GM23338 (cell line): ENCODE results near the gene ZNF335. TPM values are rescaled to one million over a fixed set of nuclear protein-coding genes. Genes with fewer than 3 reads are reported as not detected.

Experiments
- ATAC-seq: fragments of 200-7000 bp; cut with Tn5 transposase; 3 replicates; pipeline ENCODE4 v1.9.1; 2020
- DNase-seq: peaks from one replicate; pipeline ENCODE4 v3.0.0-alpha.2; 2015; ENCODE audit warnings: low spot score
- H2AFZ ChIP-seq: fragments of 200-600 bp; sonication (generic); 2 replicates; pipeline ENCODE4 v1.8.0; 2016; ENCODE audit warnings: antibody characterized with exemption, mild to moderate bottlenecking, moderate library complexity
- H3F3A ChIP-seq: fragments of 200-600 bp; sonication (generic); replicated peaks from 2 replicates; pipeline ENCODE4 v1.8.0; 2017; ENCODE audit warnings: antibody characterized with exemption, mixed run types, low read depth
- H3K27ac ChIP-seq: fragments of 200-600 bp; sonication (generic); 2 replicates; pipeline ENCODE4 v1.6.1; 2016; ENCODE audit warnings: low read depth
- H3K27me3 ChIP-seq: fragments of 200-600 bp; sonication (generic); 2 replicates; pipeline ENCODE4 v1.8.0; 2016; ENCODE audit warnings: mild to moderate bottlenecking, mixed run types, moderate library complexity; ENCODE audit not compliant: insufficient read depth
- H3K36me3 ChIP-seq: fragments of 200-600 bp; sonication (generic); 2 replicates; pipeline ENCODE4 v1.8.0; 2016; ENCODE audit warnings: mild to moderate bottlenecking; ENCODE audit not compliant: insufficient read depth
- H3K4me1 ChIP-seq: fragments of 200-600 bp; sonication (generic); 2 replicates; pipeline ENCODE4 v1.8.0; 2016; ENCODE audit warnings: mild to moderate bottlenecking, moderate library complexity; ENCODE audit not compliant: insufficient read depth
- H3K4me2 ChIP-seq: fragments of 200-600 bp; sonication (generic); 2 replicates; pipeline ENCODE4 v1.7.1; 2017; ENCODE audit warnings: mixed run types
- H3K4me3 ChIP-seq: fragments of 200-600 bp; sonication (generic); 2 replicates; pipeline ENCODE4 v1.6.1; 2016; ENCODE audit warnings: mixed run types
- H3K79me2 ChIP-seq: fragments of 200-600 bp; sonication (generic); replicated peaks from 2 replicates; pipeline ENCODE4 v1.8.0; 2017; ENCODE audit warnings: mild to moderate bottlenecking; ENCODE audit not compliant: insufficient read depth
- H3K9me2 ChIP-seq: fragments of 200-600 bp; sonication (generic); 2 replicates; pipeline ENCODE4 v1.8.0; 2017; ENCODE audit not compliant: insufficient read depth
- H4K20me1 ChIP-seq: fragments of 200-600 bp; sonication (generic); replicated peaks from 2 replicates; pipeline ENCODE4 v1.8.0; 2017; ENCODE audit warnings: mild to moderate bottlenecking; ENCODE audit not compliant: insufficient read depth
- H3K27ac Mint-ChIP-seq: 2 replicates; pipeline ENCODE4 v1.8.0; 2020; ENCODE audit warnings: inconsistent platforms, mild to moderate bottlenecking, moderate library complexity, mixed read lengths
- H3K27me3 Mint-ChIP-seq: 3 replicates; pipeline ENCODE4 v1.8.0; 2022; ENCODE audit warnings: low read depth, mild to moderate bottlenecking, moderate library complexity, mixed read lengths, inconsistent platforms; ENCODE audit not compliant: insufficient read depth, poor library complexity
- H3K36me3 Mint-ChIP-seq: 3 replicates; pipeline ENCODE4 v1.8.0; 2021; ENCODE audit warnings: low read depth, mild to moderate bottlenecking, inconsistent platforms, moderate library complexity, mixed read lengths
- H3K4me1 Mint-ChIP-seq: 3 replicates; pipeline ENCODE4 v1.8.0; 2020; ENCODE audit warnings: mild to moderate bottlenecking, inconsistent platforms, mixed read lengths
- H3K4me3 Mint-ChIP-seq: 3 replicates; pipeline ENCODE4 v1.8.0; 2021; ENCODE audit warnings: moderate library complexity, mild to moderate bottlenecking, inconsistent platforms, mixed read lengths
- H3K9me3 Mint-ChIP-seq: 3 replicates; pipeline ENCODE4 v1.8.0; 2020; ENCODE audit warnings: moderate library complexity, mild to moderate bottlenecking, inconsistent platforms, mixed read lengths
- CREB1 ChIP-seq: fragments of 250-450 bp; sonication (Bioruptor Pico); IDR thresholded peaks from 2 replicates; pipeline ENCODE4 v1.5.0; 2020; ENCODE audit warnings: low read depth, mild to moderate bottlenecking, moderate library complexity
- EZH2phosphoT487 ChIP-seq: fragments of 200-600 bp; sonication (generic); IDR thresholded peaks from one replicate; pipeline ENCODE4 v1.8.1; 2018; ENCODE audit warnings: antibody characterized with exemption; ENCODE audit not compliant: unreplicated experiment
- NANOG ChIP-seq: IDR thresholded peaks from 2 replicates; pipeline ENCODE4 v1.6.1; 2016; ENCODE audit warnings: antibody characterized with exemption, borderline replicate concordance
- ZNF331 ChIP-seq: fragments of 250-450 bp; sonication (Bioruptor Pico); IDR thresholded peaks from 2 replicates; pipeline ENCODE4 v1.5.0; 2020; ENCODE audit warnings: low read depth, mild to moderate bottlenecking, moderate library complexity
- ZNF462 ChIP-seq: fragments of 250-450 bp; sonication (Bioruptor Pico); IDR thresholded peaks from 2 replicates; pipeline ENCODE4 v1.5.0; 2020; ENCODE audit warnings: mild to moderate bottlenecking, moderate library complexity
- polyA plus RNA-seq: library from polyadenylated mRNA; unstranded; fragments of >200 nt; fragmentation: Nextera tagmentation; extraction: Ambion mirVana; gene quantifications from 2 replicates; pipeline ENCODE4 v1.2.1, GENCODE V29; 2016
- total RNA-seq: library from RNA; depleted of rRNA; stranded (reverse); fragments of >200 nt; shearing (Covaris generic); gene quantifications from 2 replicates; pipeline ENCODE4 v1.2.3, GENCODE V29; 2014

ZNF335 gene
- total and polyA plus RNA-seq, 2 experiments from 2014 or later, result 7.4 to 24.2 TPM

- TF ChIP-seq ZNF462 (CRISPR knock-in tag), result no peak
- TF ChIP-seq ZNF331 (CRISPR knock-in tag), result no peak
Observed at GRCh38 chr20:45934586-45935415, 37.2 kb downstream of the ZNF335 start, which contains the start of gene PCIF1 (continued).

GRCh38 chr20:45934046-45934585 lies 37.9 kb downstream of the ZNF335 start:
- Histone ChIP-seq H3K79me2 (peaks cover 29% of the 10 kb centered on the region), H3F3A (peaks cover 23% of the 10 kb centered on the region), H3K9me2 (no peaks in the 10 kb centered on the region), H3K4me3 (peak overlapping the region; percentile 61), H4K20me1 (no peaks in the 10 kb centered on the region), H3K27me3 (no peaks in the 10 kb centered on the region), H3K4me1 (peaks cover 33% of the 10 kb centered on the region), H2AFZ (no peak overlapping the region), H3K36me3 (no peaks in the 10 kb centered on the region), H3K27ac (peak overlapping the region; percentile 99), H3K4me2 (peak overlapping the region; percentile 99)
- Mint-ChIP-seq H3K4me3 (peak overlapping the region; percentile 98), H3K9me3 (peaks cover 3% of the 10 kb centered on the region; the same call in 1 of the 3 replicates), H3K4me1 (peaks cover 37% of the 10 kb centered on the region), H3K27ac (peak overlapping the region; percentile 100), H3K36me3 (peaks cover 30% of the 10 kb centered on the region), H3K27me3 (peaks cover 25% of the 10 kb centered on the region)
- DNase-seq (peak; percentile 77), ATAC-seq (peak; percentile 27)
- TF ChIP-seq NANOG (no peak), CREB1 (CRISPR knock-in tag) (peak; percentile 81), EZH2phosphoT487 (no peak)
